G401.6 (cell line): ENCODE results near the gene PPFIA2.
"Not testable (repeated sequence)": the region's sequence is repeated elsewhere in the genome, so short reads cannot be mapped to it uniquely, and the experiment has no call there.

Source experiments
- FAIRE-seq: peaks from 2 replicates; lab custom pipeline; 2012; peaks lifted over from hg19 to GRCh38; lab: Jason Lieb, UNC

The PPFIA2 gene

GRCh38 chr12:81259360-81259759, 499.8 kb downstream of the PPFIA2 start:
- no peak for FAIRE-seq

- peak; percentile 88 for FAIRE-seq
These were observed 501.1 kb downstream of the PPFIA2 start for GRCh38 chr12:81257947-81258551.

- FAIRE-seq, result no peak
These were observed 503.2 kb downstream of the PPFIA2 start for GRCh38 chr12:81255947-81256346.

GRCh38 chr12:81255456-81255855, 503.7 kb downstream of the PPFIA2 start:
- no peak for FAIRE-seq

GRCh38 chr12:81253360-81253759, 505.8 kb downstream of the PPFIA2 start:
- no peak for FAIRE-seq

- no peak for FAIRE-seq
These were observed 506.9 kb downstream of the PPFIA2 start for GRCh38 chr12:81252228-81252627.

GRCh38 chr12:81249976-81250375, 509.2 kb downstream of the PPFIA2 start:
- no peak for FAIRE-seq

GRCh38 chr12:81245907-81246570, 513.1 kb downstream of the PPFIA2 start:
- FAIRE-seq, result no peak

- FAIRE-seq, result no peak
These were observed 513.7 kb downstream of the PPFIA2 start for GRCh38 chr12:81245458-81245857.

GRCh38 chr12:81231574-81232368, 527.4 kb downstream of the PPFIA2 start:
- FAIRE-seq, result no peak

- no peak for FAIRE-seq
These were observed 529.4 kb downstream of the PPFIA2 start for GRCh38 chr12:81229759-81230158.

GRCh38 chr12:81224626-81225025, 534.5 kb downstream of the PPFIA2 start:
- FAIRE-seq, result no peak

- no peak for FAIRE-seq
These were observed 536.1 kb downstream of the PPFIA2 start for GRCh38 chr12:81222846-81223592.

GRCh38 chr12:81221681-81222080, 537.5 kb downstream of the PPFIA2 start:
- FAIRE-seq, result no peak

GRCh38 chr12:81216739-81217138, 542.4 kb downstream of the PPFIA2 start:
- FAIRE-seq, result no peak

- no peak for FAIRE-seq
These were observed 546.0 kb downstream of the PPFIA2 start for GRCh38 chr12:81212996-81213696.

GRCh38 chr12:81211306-81211705, 547.8 kb downstream of the PPFIA2 start:
- FAIRE-seq, result no peak

GRCh38 chr12:81209772-81210225, 549.4 kb downstream of the PPFIA2 start:
- FAIRE-seq, result not testable (repeated sequence)

GRCh38 chr12:81209012-81209411, 550.1 kb downstream of the PPFIA2 start:
- no peak for FAIRE-seq

GRCh38 chr12:81208187-81208911, 550.8 kb downstream of the PPFIA2 start:
- no peak for FAIRE-seq
